HG02973 (cell line): ENCODE results near the gene CDO1.
"Not testable (repeated sequence)": the region's sequence is repeated elsewhere in the genome, so short reads cannot be mapped to it uniquely, and the experiment has no call there.

Source experiments
- ATAC-seq: cut with Tn5 transposase; IDR thresholded peaks from one replicate; pipeline ENCODE4 v1.9.1; 2021; ENCODE audit warnings: moderate library complexity; ENCODE audit not compliant: unreplicated experiment

The CDO1 gene

GRCh38 chr5:115831163-115831768 is 14.8 kb upstream of the CDO1 start:
- peak; percentile 69 for ATAC-seq

GRCh38 chr5:115829913-115830312 is 13.5 kb upstream of the CDO1 start:
- ATAC-seq = no peak

- no peak for ATAC-seq
These were observed 9.5 kb upstream of the CDO1 start for GRCh38 chr5:115825948-115826347.

- ATAC-seq = not testable (repeated sequence)
These were observed 8.5 kb upstream of the CDO1 start for GRCh38 chr5:115824983-115825382.

- no peak for ATAC-seq
These were observed 4.4 kb upstream of the CDO1 start for GRCh38 chr5:115820846-115821245.

- no peak for ATAC-seq
These were observed 2.4 kb upstream of the CDO1 start for GRCh38 chr5:115818821-115819220.

GRCh38 chr5:115817386-115817785 is 927 bp upstream of the CDO1 start:
- no peak for ATAC-seq

GRCh38 chr5:115815693-115816225 is 700 bp downstream of the CDO1 start:
- no peak for ATAC-seq

GRCh38 chr5:115815006-115815692 is 1.3 kb downstream of the CDO1 start:
- no peak for ATAC-seq

GRCh38 chr5:115813719-115814118 is 2.7 kb downstream of the CDO1 start:
- no peak for ATAC-seq

- no peak for ATAC-seq
These were observed 4.1 kb downstream of the CDO1 start for GRCh38 chr5:115812372-115812771.

GRCh38 chr5:115811406-115811805 is 5.1 kb downstream of the CDO1 start:
- ATAC-seq = no peak

GRCh38 chr5:115810761-115811160 is 5.7 kb downstream of the CDO1 start:
- ATAC-seq = no peak

GRCh38 chr5:115809946-115810345 is 6.5 kb downstream of the CDO1 start:
- ATAC-seq = no peak

GRCh38 chr5:115808066-115808465 is 8.4 kb downstream of the CDO1 start:
- not testable (repeated sequence) for ATAC-seq

- ATAC-seq = no peak
These were observed 8.8 kb downstream of the CDO1 start for GRCh38 chr5:115807654-115808052.

GRCh38 chr5:115806986-115807653 is 9.3 kb downstream of the CDO1 start:
- ATAC-seq = no peak

- no peak for ATAC-seq
These were observed 14.5 kb downstream of the CDO1 start for GRCh38 chr5:115801984-115802383.

GRCh38 chr5:115801152-115801551 is 15.3 kb downstream of the CDO1 start:
- ATAC-seq = no peak

- ATAC-seq = no peak
These were observed 16.4 kb downstream of the CDO1 start for GRCh38 chr5:115800108-115800507.

GRCh38 chr5:115798252-115798651 is 18.2 kb downstream of the CDO1 start:
- ATAC-seq = no peak

- no peak for ATAC-seq
These were observed 19.8 kb downstream of the CDO1 start for GRCh38 chr5:115796656-115797055.
